ENCODE results near the gene SNX25.
"Not testable (repeated sequence)": the region's sequence is repeated elsewhere in the genome, so short reads cannot be mapped to it uniquely, and the experiment has no call there.

SNX25 gene

GRCh38 chr4:185205073-185205472 is 4.3 kb upstream of the SNX25 start:
- DNase-seq (ENCODE audit: low read depth), result not testable (repeated sequence)

- no peak for DNase-seq (ENCODE audit: low read depth)
Observed at GRCh38 chr4:185205697-185206342, 3.6 kb upstream of the SNX25 start.

DNA sequence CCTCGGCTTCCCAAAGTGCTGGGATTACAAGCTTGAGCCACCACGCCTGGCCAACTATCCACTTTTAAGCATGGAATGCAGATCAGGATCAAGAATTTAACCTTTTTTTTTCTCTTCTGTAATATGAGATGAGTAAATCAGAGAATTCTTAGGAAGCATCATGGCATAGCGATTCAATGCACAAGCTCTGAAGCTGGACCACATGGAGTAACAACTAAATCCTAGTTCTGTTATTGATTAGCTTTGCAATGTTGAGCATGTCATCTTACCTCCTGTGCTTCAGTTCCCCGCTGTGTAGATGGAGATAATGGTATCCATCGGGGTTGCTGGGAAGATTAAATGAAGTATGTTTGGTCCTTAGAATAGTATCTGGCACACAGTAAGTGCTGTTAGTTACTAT is 1.9 kb upstream of the SNX25 start:
- no peak for DNase-seq (ENCODE audit: low read depth)

- not testable (repeated sequence) for DNase-seq (ENCODE audit: low read depth)
Observed at GRCh38 chr4:185209852-185210101, 379 bp downstream of the SNX25 start.

GRCh38 chr4:185210102-185210981 is 944 bp downstream of the SNX25 start:
- DNase-seq (ENCODE audit: low read depth), result no peak

DNA sequence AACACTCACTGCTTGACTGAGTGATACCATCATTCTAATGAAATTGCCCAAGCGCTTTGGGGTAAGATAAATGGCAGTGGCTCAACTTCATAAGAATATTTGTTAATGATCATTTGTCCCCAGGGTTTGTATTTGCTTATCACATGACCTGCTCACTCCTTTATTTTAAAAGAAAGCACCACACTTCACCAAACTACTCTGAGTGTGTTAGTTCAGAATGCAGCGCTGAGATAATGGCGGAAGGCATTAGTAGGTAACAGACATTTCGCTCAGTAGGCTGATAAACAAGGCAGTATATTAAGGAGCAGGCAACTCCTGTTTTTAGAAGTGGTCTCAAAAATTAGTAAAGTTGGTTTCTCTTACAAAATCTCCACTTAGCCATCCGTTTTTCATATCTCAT is 1.6 kb downstream of the SNX25 start:
- no peak for DNase-seq (ENCODE audit: low read depth)

- DNase-seq (ENCODE audit: low read depth), result no peak
Observed at GRCh38 chr4:185211641-185212040, 2.2 kb downstream of the SNX25 start.

DNA sequence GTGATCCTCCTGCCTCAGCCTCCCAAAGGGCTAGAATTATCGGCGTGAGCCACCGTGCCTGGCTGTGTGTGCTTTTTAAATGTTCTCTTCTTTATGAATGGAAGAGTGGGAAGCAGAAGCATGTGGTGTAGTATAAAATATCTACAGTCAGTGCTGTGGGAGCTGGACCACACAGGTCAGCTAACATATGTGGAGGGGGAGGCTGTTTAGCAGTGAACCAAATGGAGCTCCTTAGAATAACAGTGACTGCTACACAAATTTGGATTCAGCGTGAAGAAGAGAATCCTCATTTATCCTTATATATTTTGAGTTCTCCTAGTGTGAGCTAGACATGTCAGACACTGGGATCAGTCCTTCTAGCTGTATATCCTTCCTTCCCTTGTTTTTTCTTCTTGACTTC is 3.2 kb downstream of the SNX25 start:
- no peak for DNase-seq (ENCODE audit: low read depth)

DNA sequence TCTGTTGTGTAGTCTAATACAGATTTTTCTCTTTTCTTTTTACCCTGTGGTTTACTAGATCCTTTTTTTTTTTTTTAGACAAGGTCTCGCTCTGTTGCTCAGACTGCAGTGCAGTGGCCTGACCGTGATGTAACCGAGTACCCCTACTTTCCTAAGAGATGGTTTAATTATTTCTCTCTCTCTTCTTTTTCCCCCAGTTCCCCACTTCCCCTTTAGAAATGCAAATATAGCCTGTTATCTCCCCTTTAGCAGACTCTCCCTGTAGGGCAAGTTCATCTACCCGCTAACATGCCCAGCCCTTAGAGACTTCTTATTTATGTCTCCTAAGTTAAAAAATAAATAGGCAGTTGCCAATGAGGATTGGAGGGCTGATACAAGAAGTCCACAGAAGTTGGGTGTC is 4.5 kb downstream of the SNX25 start:
- no peak for DNase-seq (ENCODE audit: low read depth)

- DNase-seq (ENCODE audit: low read depth), result no peak
Observed at GRCh38 chr4:185215261-185215660, 5.9 kb downstream of the SNX25 start.

DNA sequence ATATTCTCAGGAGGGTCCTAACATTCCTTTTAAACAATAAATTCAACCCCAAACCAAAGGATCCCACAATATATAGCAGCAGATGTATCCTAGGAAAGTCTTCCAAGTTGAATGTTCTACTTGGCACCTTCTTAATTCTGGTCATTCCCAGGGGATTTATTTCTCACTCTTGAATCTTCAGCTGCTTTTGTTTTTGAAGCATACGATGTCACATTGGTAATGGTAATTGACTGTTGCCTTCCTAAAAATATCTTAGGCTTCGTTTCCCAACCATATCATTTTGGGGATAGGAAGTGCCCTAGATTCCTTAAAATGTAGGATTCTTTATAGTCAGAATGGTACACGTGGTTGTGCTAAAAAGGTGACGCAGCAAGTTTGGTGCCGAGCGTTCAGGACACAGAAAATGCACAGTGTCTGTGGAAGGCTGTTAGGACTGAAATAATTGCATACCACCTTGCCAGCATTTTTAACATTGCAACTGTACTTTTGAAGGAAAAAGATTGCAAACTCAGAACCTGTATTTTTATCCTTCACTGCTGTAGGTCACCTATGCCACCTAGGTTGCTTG is 8.1 kb downstream of the SNX25 start:
- DNase-seq (ENCODE audit: low read depth), result no peak

DNA sequence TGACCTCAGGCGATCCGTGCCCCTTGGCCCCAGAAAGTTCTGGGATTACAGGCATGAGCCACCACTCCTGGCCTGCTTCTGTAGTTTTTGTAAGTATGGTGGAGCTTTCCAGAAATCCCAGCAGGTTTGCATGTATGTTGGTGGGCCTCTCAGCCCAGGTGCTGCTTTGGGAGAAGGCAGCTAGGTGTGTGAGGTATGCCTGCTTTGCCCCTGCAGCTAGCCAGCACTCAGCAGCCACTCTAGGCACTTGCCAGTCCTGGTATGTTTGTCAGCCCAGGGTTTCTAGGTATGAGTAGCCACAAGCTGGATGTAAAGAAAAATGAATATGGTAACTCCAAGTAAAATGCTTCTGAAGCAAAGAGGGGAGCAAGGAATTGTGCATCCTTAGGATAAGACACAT is 8.9 kb downstream of the SNX25 start:
- DNase-seq (ENCODE audit: low read depth), result no peak

DNA sequence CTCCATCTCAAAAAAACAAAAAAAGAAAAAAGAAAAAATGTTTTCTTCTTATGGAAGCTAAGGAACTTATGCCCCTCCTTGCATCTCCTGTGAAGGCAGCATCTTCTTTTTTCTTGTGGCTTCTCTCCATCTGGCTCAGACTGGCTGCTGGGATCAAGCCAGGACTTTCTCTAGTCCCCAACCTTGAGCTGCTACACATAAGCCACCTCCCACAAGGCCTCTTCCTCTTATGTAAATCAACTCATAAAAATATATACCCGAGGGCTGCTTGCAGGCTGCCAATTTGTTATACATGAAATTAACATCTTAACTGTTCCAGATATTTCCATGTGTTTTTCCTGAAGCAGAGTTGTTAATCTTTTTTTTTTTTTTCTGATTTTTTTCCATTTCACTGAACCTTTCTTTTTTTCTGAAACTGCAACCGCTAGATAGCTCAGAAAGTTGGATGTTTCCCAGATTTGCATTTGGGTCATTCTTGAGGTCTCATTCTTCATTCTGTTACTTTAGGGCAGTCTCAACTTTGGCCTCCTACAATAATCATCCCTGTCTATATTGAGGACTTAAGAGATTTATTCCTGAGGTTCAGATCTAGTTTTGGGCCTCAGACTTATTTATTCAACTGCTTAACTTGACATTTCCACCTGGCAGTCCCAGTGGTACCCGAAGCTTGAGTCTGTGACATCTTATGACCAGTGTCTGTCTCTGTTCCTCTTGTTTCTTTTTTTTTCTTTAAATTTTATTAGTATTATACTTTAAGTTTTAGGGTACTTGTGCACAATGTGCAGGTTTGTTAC is 10.3 kb downstream of the SNX25 start:
- DNase-seq (ENCODE audit: low read depth), result no peak

- no peak for DNase-seq (ENCODE audit: low read depth)
Observed at GRCh38 chr4:185221491-185221890, 12.1 kb downstream of the SNX25 start.

DNA sequence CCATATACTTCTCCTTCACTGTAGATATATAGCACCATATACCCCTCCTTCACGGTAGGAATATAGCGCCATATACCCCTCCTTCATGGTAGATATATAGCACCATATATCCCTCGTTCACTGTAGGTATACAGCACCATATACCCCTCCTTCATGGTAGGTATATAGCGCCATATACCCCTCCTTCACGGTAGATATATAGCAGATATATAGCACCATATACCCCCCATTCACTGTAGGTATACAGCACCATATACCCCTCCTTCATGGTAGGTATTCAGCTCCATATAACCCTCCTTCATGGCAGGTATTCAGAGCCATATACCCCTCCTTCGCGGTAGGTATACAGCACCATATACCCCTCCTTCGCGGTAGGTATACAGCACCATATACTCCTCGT is 12.5 kb downstream of the SNX25 start:
- DNase-seq (ENCODE audit: low read depth), result no peak

DNA sequence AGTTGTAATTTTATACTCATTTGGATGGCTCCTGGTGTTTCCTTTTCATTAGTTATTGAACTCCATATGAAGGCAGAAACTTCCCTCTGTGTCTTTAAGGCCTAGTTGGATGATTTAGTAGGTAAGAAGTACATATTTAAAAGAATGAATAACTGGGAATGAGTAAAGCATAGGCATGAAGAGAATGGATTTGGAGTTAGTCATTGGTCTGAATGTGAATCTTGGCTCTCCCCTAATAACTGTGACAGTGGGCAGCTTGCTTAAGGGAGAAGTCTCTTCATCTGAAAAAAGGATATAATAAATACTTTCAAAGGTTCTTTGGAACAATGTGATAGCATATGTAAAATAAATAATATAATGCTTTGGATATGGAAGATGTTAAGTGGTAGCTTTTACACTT is 13.2 kb downstream of the SNX25 start:
- DNase-seq (ENCODE audit: low read depth), result no peak

DNA sequence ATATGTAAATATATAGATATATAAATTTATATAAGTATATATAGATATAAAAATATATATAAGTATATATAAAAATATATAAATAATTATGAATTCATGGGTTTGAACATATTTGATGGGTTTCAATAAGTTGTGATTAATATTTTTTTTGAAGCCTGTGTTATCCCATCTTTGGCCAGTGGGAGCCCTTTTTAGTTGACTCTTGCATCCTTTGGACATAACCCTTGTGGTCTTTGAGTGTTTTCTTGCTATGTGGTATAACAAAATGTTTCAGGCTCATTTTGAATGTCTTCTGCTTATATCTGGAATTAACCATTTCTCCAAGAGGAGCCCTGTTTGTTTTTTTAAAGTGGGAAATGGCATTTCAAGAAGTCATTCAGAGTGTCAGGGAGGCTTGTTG is 15.2 kb downstream of the SNX25 start:
- DNase-seq (ENCODE audit: low read depth), result no peak

DNA sequence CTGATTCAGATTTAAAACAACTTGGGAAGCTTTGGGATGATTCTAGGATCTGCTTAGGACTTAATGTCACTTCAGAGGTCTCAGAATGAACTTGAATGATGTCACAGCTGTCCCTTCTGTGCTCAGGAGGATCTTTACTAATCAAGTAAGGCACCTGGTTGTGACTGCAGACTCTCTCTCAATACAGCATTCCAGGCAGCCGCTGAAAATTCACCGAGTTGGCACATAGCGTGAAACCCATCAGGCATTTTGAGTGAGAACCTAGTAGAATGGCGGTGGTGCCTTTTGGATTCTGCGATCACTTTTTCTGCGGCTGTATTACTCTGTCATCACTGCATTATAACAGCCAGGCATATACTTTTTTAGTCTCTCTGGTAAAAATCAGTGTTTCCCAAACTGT is 16.5 kb downstream of the SNX25 start:
- no peak for DNase-seq (ENCODE audit: low read depth)

GRCh38 chr4:185227131-185227551 is 17.7 kb downstream of the SNX25 start:
- no peak for DNase-seq (ENCODE audit: low read depth)

- no peak for DNase-seq (ENCODE audit: low read depth)
Observed at GRCh38 chr4:185227713-185228278, 18.4 kb downstream of the SNX25 start.

DNA sequence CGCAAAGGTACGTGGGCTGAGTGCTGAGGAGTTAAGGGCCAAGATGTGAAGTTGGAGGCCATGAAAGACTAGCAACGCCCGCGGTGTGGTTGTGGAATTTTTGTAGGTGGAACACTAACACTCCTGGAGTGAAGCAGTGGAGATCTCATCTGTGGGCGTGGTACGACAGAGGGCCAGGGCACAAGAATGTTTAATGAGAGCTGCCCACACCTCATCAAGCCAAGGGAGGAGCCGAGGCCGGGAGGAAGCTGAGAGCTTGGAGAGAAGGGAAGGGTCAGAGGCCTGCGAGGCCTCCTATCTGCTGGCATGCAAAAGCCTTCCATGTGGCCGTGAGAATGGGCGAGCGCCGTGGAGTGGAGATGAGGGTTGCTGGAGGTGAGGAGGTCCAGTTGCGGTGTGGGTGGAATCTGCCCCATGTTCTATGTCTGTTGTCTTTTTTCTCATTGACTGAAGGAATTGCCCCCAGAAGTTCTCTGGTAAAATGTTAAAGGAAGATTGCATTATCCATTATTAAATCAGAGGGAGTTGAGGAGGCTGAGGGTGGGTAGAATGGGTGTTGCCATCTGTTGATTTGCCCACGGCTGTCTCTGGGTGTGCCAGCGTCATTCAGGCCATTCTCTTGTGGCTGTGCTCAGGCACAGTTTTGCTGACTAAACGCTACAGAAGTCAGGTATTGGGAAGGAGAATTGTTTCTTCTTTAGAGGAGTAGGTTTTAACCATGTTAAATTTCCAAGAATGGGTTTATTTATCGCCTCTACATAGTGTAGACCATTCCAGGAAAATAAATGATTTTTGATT is 19.8 kb downstream of the SNX25 start:
- no peak for DNase-seq (ENCODE audit: low read depth)

GRCh38 chr4:185232370-185232769 is 23.0 kb downstream of the SNX25 start:
- DNase-seq (ENCODE audit: low read depth), result no peak
